Neutrophil (primary cell): Measurements from ENCODE around the gene RSU1.

Experiments used
- H3K27ac ChIP-seq: fragments of 200-600 bp; sonication (generic); 2 replicates; pipeline ENCODE4 v1.5.1; 2016; ENCODE audit warnings: mild to moderate bottlenecking, moderate library complexity
- H3K27me3 ChIP-seq: fragments of 200-600 bp; sonication (generic); 2 replicates; pipeline ENCODE4 v1.6.0; 2016; ENCODE audit warnings: mild to moderate bottlenecking
- H3K36me3 ChIP-seq: fragments of 200-600 bp; sonication (generic); 2 replicates; pipeline ENCODE4 v1.5.1; 2017
- H3K4me1 ChIP-seq, 2 experiments: fragments of 200-600 bp in 1 of 2; sonication (generic) in 1 of 2; 1 replicate in 1 of 2; 2 replicates in 1 of 2; pipeline versions ENCODE4 v1.5.1 to v1.6.1; 2013 to 2016; ENCODE audit warnings: low read depth in 1 of 2, low read length in 1 of 2, mild to moderate bottlenecking in 1 of 2, moderate library complexity in 1 of 2; ENCODE audit not compliant: control insufficient read depth in 1 of 2, insufficient read depth in 1 of 2
- H3K4me3 ChIP-seq, 2 experiments: fragments of 200-600 bp in 1 of 2; sonication (generic) in 1 of 2; 1 replicate in 1 of 2; 2 replicates in 1 of 2; pipeline ENCODE4 v1.5.1; 2013 to 2016; ENCODE audit warnings: low read depth in 1 of 2, low read length in 1 of 2, mild to moderate bottlenecking in 1 of 2, moderate library complexity in 1 of 2
- H3K9me3 ChIP-seq: fragments of 200-600 bp; sonication (generic); 2 replicates; pipeline ENCODE4 v1.5.1; 2016
- TF ChIP-seq, protein P1 (sequence below): fragments of 200-600 bp; sonication (generic); IDR thresholded peaks from 2 replicates; pipeline ENCODE4 v1.5.1; 2016; ENCODE audit warnings: antibody characterized with exemption

The RSU1 gene

DNA sequence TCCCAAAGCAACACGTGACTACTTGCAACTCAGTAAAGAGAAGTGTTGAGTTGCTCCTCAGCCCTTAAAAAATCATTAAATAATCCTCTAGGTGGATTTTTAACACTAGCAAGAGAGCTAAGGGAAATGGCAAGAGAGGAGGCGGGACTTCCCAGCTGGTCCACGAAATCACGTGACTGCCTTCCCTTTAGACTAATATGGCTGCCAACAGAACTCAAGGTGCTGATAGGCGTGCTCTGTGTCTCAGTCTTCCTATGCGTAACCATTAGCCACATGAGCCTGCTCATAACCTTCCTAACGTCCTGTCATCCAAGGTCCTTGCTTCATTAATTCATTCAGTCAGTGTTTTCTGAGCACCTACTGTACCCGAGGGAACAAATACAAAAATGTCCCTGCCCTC is 66.0 kb downstream of the RSU1 start:
- no peaks in the 10 kb centered on the region for H3K4me1 ChIP-seq
- TF ChIP-seq, protein P1, sequence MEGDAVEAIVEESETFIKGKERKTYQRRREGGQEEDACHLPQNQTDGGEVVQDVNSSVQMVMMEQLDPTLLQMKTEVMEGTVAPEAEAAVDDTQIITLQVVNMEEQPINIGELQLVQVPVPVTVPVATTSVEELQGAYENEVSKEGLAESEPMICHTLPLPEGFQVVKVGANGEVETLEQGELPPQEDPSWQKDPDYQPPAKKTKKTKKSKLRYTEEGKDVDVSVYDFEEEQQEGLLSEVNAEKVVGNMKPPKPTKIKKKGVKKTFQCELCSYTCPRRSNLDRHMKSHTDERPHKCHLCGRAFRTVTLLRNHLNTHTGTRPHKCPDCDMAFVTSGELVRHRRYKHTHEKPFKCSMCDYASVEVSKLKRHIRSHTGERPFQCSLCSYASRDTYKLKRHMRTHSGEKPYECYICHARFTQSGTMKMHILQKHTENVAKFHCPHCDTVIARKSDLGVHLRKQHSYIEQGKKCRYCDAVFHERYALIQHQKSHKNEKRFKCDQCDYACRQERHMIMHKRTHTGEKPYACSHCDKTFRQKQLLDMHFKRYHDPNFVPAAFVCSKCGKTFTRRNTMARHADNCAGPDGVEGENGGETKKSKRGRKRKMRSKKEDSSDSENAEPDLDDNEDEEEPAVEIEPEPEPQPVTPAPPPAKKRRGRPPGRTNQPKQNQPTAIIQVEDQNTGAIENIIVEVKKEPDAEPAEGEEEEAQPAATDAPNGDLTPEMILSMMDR = no peak
- no peak overlapping the region for H3K27ac ChIP-seq
- no peaks in the 10 kb centered on the region for H3K27me3 ChIP-seq
- H3K36me3 ChIP-seq = peaks cover 67% of the 10 kb centered on the region
- H3K4me3 ChIP-seq = no peak overlapping the region
- no peaks in the 10 kb centered on the region for H3K9me3 ChIP-seq

DNA sequence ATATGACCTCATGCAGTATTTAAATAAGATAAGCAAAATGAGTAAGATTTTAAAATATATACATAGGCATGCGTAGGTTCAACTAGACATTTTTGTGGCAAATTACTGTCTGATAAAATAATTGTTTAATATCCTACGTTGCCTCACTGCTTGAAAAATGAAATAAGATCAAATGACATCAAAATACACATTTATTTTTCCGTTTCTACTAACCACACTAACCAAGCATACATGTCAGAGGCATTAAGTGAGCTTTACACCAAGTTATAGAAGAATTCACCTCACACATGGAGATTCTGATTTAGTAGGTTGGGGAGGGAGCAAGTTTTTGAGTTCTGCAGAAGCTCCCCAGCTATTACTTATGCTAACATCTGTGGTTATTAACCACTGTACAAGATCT is 66.8 kb downstream of the RSU1 start:
- TF ChIP-seq, protein P1 = no peak
- Histone ChIP-seq H3K4me3 (no peak overlapping the region), H3K9me3 (no peaks in the 10 kb centered on the region), H3K27me3 (no peaks in the 10 kb centered on the region), H3K27ac (no peak overlapping the region), H3K36me3 (peaks cover 68% of the 10 kb centered on the region), H3K4me1 (no peaks in the 10 kb centered on the region)

DNA sequence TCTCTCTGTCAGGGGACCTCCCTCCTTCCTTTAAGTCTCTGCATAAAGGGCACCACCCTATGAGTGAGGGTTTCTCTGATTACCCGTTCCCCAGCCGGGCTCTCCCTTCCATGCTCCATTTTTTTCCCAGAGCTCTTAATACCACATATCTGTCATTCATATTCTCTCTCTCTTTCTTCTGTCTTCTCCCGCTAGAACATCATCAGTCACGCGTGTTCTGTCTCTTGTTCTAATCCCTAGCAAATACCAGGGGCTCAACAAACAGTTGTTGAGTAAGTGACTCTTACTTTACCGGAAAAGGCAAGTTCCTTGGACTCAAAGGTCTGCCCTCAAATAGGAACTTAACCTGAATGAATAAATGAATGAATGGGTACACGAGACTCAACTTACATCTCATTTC is 68.5 kb downstream of the RSU1 start:
- peaks cover 64% of the 10 kb centered on the region for H3K36me3 ChIP-seq
- TF ChIP-seq, protein P1 = no peak
- H3K27ac ChIP-seq = no peak overlapping the region

DNA sequence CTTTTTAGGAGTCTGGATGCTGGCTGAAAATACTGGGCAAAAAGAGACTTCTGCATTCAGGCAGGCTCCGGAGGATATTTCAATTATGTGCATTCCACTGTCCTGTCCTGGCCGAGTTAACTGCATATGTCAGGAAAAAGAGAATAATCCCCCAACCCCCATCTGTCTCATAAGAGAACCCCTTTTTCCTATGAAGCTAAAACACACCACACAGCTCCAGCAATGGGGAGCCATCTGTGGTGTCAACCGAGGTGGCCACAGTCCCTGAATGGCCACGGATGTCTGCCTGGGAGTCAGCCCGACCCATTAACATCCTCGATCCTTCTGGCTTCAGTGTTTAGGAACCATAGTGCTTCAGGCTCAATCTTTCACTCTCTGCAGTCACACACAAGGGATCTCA is 70.4 kb downstream of the RSU1 start:
- TF ChIP-seq, protein P1 = no peak
- Histone ChIP-seq H3K27me3 (no peaks in the 10 kb centered on the region), H3K36me3 (peaks cover 46% of the 10 kb centered on the region), H3K27ac (no peak overlapping the region), H3K4me3 (no peak overlapping the region), H3K9me3 (no peaks in the 10 kb centered on the region), H3K4me1 (peaks cover 8 to 14% of the 10 kb centered on the region in 2 experiments)

More for the DNA sequence above, 68.5 kb downstream of the RSU1 start:
- Histone ChIP-seq H3K9me3 (no peaks in the 10 kb centered on the region), H3K4me3 (no peak overlapping the region), H3K4me1 (no peaks in the 10 kb centered on the region), H3K27me3 (no peaks in the 10 kb centered on the region)

DNA sequence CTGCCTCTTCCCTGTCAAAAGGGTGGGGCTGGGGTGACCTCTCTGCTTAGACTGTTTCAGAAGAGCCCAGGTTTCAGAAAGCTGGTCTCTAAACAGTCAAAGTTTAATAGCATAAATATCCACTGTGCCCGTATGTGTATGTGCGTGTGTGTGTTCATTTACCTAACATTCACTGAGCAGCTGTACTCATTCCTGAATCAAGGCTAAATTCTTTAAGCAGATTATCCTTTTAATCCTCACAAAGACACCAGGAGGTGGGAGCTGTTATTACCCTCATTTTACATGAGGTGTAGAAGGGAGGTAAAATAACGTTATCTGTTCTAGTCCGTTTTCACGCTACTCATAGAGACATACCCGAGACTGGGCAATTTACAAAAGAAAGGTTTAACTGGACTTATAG is 72.2 kb downstream of the RSU1 start:
- Histone ChIP-seq H3K4me1 (peaks cover 8 to 14% of the 10 kb centered on the region in 2 experiments), H3K9me3 (no peaks in the 10 kb centered on the region), H3K36me3 (peaks cover 28% of the 10 kb centered on the region)

More for the DNA sequence above, 72.2 kb downstream of the RSU1 start:
- Histone ChIP-seq H3K27ac (no peak overlapping the region), H3K4me3 (no peak overlapping the region), H3K27me3 (no peaks in the 10 kb centered on the region)
- TF ChIP-seq, protein P1 = no peak
